SU-DHL-6 (cell line): ENCODE results near the gene GUSB.

Experiments used
- EZH2phosphoT487 ChIP-seq: fragments of 200-600 bp; sonication (generic), shearing (Covaris generic); conservative IDR thresholded peaks from 2 replicates; pipeline ENCODE4 v1.6.1; 2018; ENCODE audit warnings: mild to moderate bottlenecking, antibody characterized with exemption, low read length, moderate library complexity, mixed read lengths
- TF ChIP-seq, protein P1 (sequence below): fragments of 200-600 bp; sonication (generic); IDR thresholded peaks from one replicate; pipeline ENCODE4 v1.5.1; 2017; ENCODE audit warnings: antibody characterized with exemption, mild to moderate bottlenecking, low read length, moderate library complexity; ENCODE audit not compliant: insufficient read depth, poor library complexity, severe bottlenecking

- no peak for TF ChIP-seq EZH2phosphoT487
- TF ChIP-seq, protein P1, sequence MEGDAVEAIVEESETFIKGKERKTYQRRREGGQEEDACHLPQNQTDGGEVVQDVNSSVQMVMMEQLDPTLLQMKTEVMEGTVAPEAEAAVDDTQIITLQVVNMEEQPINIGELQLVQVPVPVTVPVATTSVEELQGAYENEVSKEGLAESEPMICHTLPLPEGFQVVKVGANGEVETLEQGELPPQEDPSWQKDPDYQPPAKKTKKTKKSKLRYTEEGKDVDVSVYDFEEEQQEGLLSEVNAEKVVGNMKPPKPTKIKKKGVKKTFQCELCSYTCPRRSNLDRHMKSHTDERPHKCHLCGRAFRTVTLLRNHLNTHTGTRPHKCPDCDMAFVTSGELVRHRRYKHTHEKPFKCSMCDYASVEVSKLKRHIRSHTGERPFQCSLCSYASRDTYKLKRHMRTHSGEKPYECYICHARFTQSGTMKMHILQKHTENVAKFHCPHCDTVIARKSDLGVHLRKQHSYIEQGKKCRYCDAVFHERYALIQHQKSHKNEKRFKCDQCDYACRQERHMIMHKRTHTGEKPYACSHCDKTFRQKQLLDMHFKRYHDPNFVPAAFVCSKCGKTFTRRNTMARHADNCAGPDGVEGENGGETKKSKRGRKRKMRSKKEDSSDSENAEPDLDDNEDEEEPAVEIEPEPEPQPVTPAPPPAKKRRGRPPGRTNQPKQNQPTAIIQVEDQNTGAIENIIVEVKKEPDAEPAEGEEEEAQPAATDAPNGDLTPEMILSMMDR: no peak
Measured at GRCh38 chr7:65953890-65954450, 28.0 kb downstream of the GUSB start.
